VCaP (cell line): ENCODE data around the gene TOMM70.

Source experiments
- H3K27ac ChIP-seq: fragments of 450-650 bp; 2 replicates; pipeline ENCODE4 v1.5.1; 2017
- CTCF ChIP-seq: fragments of 450-650 bp; conservative IDR thresholded peaks from 2 replicates; pipeline ENCODE4 v1.5.1; 2017; ENCODE audit warnings: mild to moderate bottlenecking, moderate library complexity

Gene TOMM70

GRCh38 chr3:100317912-100318311 is 83.0 kb downstream of the TOMM70 start:
- no peak overlapping the region for H3K27ac ChIP-seq
- TF ChIP-seq CTCF, result no peak

DNA sequence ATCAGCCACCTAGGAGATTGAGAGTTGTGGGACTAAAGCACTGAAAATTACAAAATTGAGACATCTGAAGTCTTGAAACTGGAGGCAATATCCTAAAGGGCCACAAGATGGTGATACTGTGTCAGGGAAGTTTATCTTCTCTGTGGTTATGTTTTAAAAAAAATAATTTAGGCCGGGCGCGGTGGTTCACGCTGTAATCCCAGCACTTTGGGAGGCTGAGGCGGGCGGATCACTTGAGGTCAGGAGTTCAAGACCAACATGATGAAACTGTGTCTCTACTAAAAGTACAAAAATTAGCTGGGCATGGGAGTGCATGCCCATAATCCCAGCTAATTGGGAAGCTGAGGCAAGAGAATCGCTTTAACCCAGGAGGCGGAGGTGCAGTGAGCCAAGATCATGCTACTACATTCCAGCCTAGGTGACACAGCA is 84.2 kb downstream of the TOMM70 start:
- peak; percentile 83 for TF ChIP-seq CTCF
- H3K27ac ChIP-seq, result no peak overlapping the region
